GM12891 (cell line): ENCODE measurements around the gene OR5H2.

Experiments used
- POLR2A ChIP-seq: IDR thresholded peaks from 2 replicates; pipeline ENCODE4 v1.6.1; 2011; ENCODE audit warnings: low read depth, low read length, control low read depth
- POLR2AphosphoS5 ChIP-seq: IDR thresholded peaks from 2 replicates; pipeline ENCODE4 v1.6.1; 2011; ENCODE audit warnings: low read depth, low read length, control low read depth
- POU2F2 ChIP-seq: IDR thresholded peaks from 2 replicates; pipeline ENCODE4 v1.6.1; 2011; ENCODE audit warnings: low read depth, mild to moderate bottlenecking, control low read depth, low read length, moderate library complexity
- TAF1 ChIP-seq: IDR thresholded peaks from 2 replicates; pipeline ENCODE4 v1.6.1; 2011; ENCODE audit warnings: low read depth, low read length, control low read depth

- TF ChIP-seq TAF1 (no peak), POLR2AphosphoS5 (no peak), POLR2A (no peak), POU2F2 (no peak)
Observed at GRCh38 chr3:98325055-98325454, 42.8 kb downstream of the OR5H2 start.
